Endothelial cell (in vitro differentiated cells): ENCODE data around the gene TOM1L2. TPM values are rescaled to one million over a fixed set of nuclear protein-coding genes. Genes with fewer than 3 reads are reported as not detected.

Experiments
- DNase-seq: peaks from one replicate; pipeline ENCODE4 v3.0.0; 2021; ENCODE audit warnings: low spot score
- H3K27ac Mint-ChIP-seq: one replicate; pipeline ENCODE4 v1.8.0; 2021; ENCODE audit warnings: mixed read lengths, inconsistent platforms; ENCODE audit not compliant: unreplicated experiment
- H3K27me3 Mint-ChIP-seq: one replicate; pipeline ENCODE4 v1.8.0; 2021; ENCODE audit warnings: mild to moderate bottlenecking, moderate library complexity, mixed read lengths, inconsistent platforms; ENCODE audit not compliant: unreplicated experiment
- H3K36me3 Mint-ChIP-seq: one replicate; pipeline ENCODE4 v1.8.0; 2021; ENCODE audit warnings: mild to moderate bottlenecking, low read depth, mixed read lengths, inconsistent platforms; ENCODE audit not compliant: unreplicated experiment
- H3K4me1 Mint-ChIP-seq: one replicate; pipeline ENCODE4 v1.8.0; 2021; ENCODE audit warnings: mild to moderate bottlenecking, mixed read lengths, inconsistent platforms; ENCODE audit not compliant: unreplicated experiment
- H3K4me3 Mint-ChIP-seq: one replicate; pipeline ENCODE4 v1.8.0; 2021; ENCODE audit warnings: mild to moderate bottlenecking, mixed read lengths, inconsistent platforms; ENCODE audit not compliant: unreplicated experiment
- H3K9me3 Mint-ChIP-seq: one replicate; pipeline ENCODE4 v1.8.0; 2021; ENCODE audit warnings: mixed read lengths, inconsistent platforms; ENCODE audit not compliant: unreplicated experiment
- total RNA-seq: library from RNA; stranded (reverse); fragmentation: NEBNext Ultra II Directional; extraction: Animal tissue kit (Norgen Biotek cat#: 25700); gene quantifications from one replicate; pipeline ENCODE4 v1.2.1, GENCODE V29; 2021; ENCODE audit not compliant: unreplicated experiment
- TF ChIP-seq, protein P1 (sequence below): fragments of 200-600 bp; sonication (generic); IDR thresholded peaks from one replicate; pipeline ENCODE4 v1.5.0; 2021; ENCODE audit warnings: antibody characterized with exemption; ENCODE audit not compliant: unreplicated experiment

The TOM1L2 gene
- total RNA-seq, 1 donor from 2014 or later: 26.9 TPM

DNA sequence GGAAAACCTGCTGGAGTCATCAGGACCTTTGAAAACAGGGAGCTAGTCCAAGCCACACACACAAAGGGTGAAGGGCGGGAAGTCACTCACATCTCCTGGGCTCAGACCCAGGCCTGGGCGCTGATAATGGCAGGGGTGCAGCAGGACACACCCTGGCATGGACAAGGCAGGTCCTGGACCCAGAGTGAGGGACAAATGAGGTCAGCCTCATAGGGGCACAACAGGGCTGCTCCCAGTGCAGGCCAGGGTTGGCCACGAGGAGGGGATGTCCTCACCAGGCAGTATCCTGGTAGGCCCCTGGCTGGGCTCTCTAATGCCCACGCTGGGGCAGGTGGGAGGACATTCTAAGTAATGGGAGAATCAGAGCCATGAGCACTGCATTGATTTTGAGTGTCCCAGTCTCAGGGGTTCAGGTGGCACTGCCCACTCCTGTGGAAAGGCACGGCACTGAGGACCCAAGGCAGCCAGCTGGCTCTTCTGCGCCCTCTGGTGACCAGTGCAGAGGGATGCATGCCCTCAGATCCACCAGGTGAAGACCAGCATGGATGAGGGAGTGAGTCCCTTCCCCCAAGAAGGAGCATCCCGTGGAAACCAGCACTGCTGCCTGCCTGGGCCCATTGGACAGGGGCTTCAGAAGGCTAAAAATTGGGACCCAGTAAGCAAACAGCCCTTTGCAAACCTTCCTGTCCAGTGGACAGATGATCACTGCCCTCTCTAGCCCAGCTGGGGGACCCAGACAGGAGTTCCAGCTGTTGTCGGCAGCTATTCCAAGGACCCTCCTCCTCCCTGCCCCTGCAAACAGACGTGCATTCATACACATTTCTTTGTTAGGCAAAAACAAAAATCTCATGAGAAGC is 112.1 kb downstream of the TOM1L2 start:
- TF ChIP-seq, protein P1, sequence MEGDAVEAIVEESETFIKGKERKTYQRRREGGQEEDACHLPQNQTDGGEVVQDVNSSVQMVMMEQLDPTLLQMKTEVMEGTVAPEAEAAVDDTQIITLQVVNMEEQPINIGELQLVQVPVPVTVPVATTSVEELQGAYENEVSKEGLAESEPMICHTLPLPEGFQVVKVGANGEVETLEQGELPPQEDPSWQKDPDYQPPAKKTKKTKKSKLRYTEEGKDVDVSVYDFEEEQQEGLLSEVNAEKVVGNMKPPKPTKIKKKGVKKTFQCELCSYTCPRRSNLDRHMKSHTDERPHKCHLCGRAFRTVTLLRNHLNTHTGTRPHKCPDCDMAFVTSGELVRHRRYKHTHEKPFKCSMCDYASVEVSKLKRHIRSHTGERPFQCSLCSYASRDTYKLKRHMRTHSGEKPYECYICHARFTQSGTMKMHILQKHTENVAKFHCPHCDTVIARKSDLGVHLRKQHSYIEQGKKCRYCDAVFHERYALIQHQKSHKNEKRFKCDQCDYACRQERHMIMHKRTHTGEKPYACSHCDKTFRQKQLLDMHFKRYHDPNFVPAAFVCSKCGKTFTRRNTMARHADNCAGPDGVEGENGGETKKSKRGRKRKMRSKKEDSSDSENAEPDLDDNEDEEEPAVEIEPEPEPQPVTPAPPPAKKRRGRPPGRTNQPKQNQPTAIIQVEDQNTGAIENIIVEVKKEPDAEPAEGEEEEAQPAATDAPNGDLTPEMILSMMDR: peak; percentile 89
- no peak overlapping the region for H3K4me3 Mint-ChIP-seq
- H3K27me3 Mint-ChIP-seq: peaks cover 4% of the 10 kb centered on the region
- H3K27ac Mint-ChIP-seq: peak overlapping the region; percentile 9
- peak; percentile 70 for DNase-seq
- H3K9me3 Mint-ChIP-seq: no peaks in the 10 kb centered on the region
- no peaks in the 10 kb centered on the region for H3K36me3 Mint-ChIP-seq
- H3K4me1 Mint-ChIP-seq: no peaks in the 10 kb centered on the region

DNA sequence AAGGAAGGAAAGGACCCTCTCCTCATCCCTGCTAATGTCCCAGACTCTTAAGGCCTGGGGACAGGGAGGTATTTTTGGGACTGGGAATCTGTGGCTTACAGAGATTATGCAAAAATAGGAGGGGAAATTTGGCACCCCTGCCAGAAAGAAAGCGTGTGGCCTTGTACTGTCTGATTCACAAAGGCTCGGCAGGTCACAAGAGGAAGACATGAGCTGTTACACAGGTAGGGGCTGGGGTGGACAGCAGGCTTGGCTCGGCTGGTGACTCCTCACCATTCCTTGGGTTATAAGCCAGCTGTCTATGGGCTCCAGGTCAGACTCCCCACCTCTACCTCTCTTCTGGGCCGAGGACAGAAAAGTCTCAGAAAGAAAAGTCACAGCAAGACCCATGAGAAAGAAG is 114.7 kb downstream of the TOM1L2 start:
- peaks cover 2% of the 10 kb centered on the region for H3K4me1 Mint-ChIP-seq
- peaks cover 3% of the 10 kb centered on the region for H3K27me3 Mint-ChIP-seq
- no peak for DNase-seq
- no peak overlapping the region for H3K27ac Mint-ChIP-seq
- no peak overlapping the region for H3K4me3 Mint-ChIP-seq
- H3K36me3 Mint-ChIP-seq: no peaks in the 10 kb centered on the region
- TF ChIP-seq, protein P1: no peak
- H3K9me3 Mint-ChIP-seq: no peaks in the 10 kb centered on the region

DNA sequence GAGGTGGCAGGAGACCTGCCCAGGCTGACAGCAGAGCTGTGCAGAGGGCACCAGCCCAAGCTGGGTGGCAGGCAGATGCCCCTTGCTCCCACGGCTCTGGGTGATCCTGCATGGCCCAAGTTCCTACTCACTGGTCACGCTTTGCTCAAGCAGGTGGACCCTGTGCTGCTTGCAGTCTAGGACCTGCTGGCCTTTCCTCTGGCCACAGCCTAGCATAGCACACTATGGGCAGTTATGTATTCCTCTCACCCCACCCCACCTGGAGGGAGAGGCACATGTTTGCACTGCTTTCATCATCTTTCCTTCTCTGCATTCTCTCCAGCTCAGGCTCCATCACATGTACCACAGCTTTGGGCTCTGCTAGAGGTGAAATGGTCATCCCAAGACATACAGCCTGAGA is 115.8 kb downstream of the TOM1L2 start:
- Mint-ChIP-seq H3K9me3 (no peaks in the 10 kb centered on the region), H3K27ac (no peak overlapping the region), H3K27me3 (peaks cover 4% of the 10 kb centered on the region), H3K36me3 (no peaks in the 10 kb centered on the region), H3K4me1 (peaks cover 2% of the 10 kb centered on the region), H3K4me3 (no peak overlapping the region)
- TF ChIP-seq, protein P1: no peak
- DNase-seq: no peak

DNA sequence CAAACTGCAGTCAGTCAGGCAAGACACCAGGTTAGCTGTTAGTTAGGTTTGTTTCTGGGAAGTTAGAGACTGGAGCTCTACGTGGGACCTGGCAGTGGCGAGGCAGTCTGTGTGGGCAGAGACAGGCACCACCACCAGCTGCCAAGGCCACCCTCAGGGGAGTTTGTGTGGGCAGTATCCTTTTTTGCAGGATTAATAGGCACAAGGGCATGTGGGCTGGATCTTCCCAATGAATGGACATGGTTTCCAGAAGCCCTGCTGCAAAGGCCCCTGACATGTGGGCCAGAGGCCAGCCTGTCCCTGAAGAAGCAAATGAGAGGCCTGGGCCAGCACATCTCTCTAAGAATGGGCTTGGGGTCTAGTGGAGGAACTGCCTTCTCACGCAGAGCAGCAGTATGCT is 116.2 kb downstream of the TOM1L2 start:
- Mint-ChIP-seq H3K27ac (no peak overlapping the region), H3K4me3 (no peak overlapping the region), H3K4me1 (peaks cover 2% of the 10 kb centered on the region), H3K9me3 (no peaks in the 10 kb centered on the region), H3K36me3 (no peaks in the 10 kb centered on the region), H3K27me3 (peaks cover 4% of the 10 kb centered on the region)
- no peak for DNase-seq
- TF ChIP-seq, protein P1: no peak

DNA sequence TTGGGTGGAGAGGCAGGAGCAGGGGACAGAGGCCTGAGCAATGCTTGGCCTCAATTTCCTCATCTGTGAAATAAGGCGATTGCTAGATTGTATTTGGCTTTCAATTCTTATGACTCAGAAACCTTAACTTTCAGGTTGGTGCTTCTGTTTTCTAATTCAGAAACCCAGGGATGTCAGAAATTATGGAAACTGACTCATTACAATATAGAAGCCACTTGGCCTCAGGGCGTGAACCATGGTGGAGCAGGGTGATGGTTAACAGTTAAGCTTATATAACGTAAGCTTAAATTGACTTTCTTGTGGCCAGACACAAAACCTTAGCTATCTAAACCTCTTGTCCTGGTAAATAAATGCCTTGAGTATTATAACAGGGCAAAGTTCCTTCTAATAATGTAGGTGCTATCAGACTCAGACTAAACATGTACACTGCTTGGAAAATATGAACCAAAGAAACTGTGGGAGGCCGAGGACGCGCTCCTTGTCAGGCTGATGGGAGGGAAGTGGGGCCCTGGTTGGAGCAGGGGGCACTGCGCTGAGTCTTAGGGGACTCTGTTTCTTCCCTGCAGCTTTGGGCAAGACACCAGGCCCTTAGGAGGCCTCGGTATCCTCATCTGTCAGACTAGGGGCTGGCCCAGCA is 118.3 kb downstream of the TOM1L2 start:
- Mint-ChIP-seq H3K27me3 (peaks cover 2% of the 10 kb centered on the region), H3K36me3 (no peaks in the 10 kb centered on the region), H3K9me3 (no peaks in the 10 kb centered on the region), H3K4me1 (peaks cover 10% of the 10 kb centered on the region), H3K4me3 (no peak overlapping the region), H3K27ac (no peak overlapping the region)
- DNase-seq: no peak
- TF ChIP-seq, protein P1: no peak
